Lung (tissue), 12 donors: ENCODE measurements around the gene HOMER1. TPM values are rescaled to one million over a fixed set of nuclear protein-coding genes. Genes with fewer than 3 reads are reported as not detected.
"Not testable (repeated sequence)": the region's sequence is repeated elsewhere in the genome, so short reads cannot be mapped to it uniquely, and the experiment has no call there.

ENCODE experiments used
- ATAC-seq: fragments of 200-7000 bp; cut with Tn5 transposase; one replicate; pipeline ENCODE4 v1.9.1; 2020; ENCODE audit warnings: moderate number of reproducible peaks; ENCODE audit not compliant: insufficient read depth, low FRiP score
- DNase-seq, 3 donors: peaks; one replicate each; pipeline ENCODE4 v3.0.0-alpha.2; 2013 to 2017
- H3K27ac ChIP-seq, 2 donors: one replicate each; pipeline ENCODE4 v1.5.1; 2013; ENCODE audit warnings: mild to moderate bottlenecking in 2 of 2, moderate library complexity in 2 of 2, control low read depth in 1 of 2, inconsistent platforms in 1 of 2, low read depth in 1 of 2, low read length in 1 of 2
- H3K27me3 ChIP-seq, 3 donors: one replicate each; pipeline ENCODE4 v1.5.1; 2013; ENCODE audit warnings: low read length in 2 of 3; ENCODE audit not compliant: control insufficient read depth in 3 of 3, insufficient read depth in 3 of 3
- H3K36me3 ChIP-seq, 4 donors: one replicate each; pipeline ENCODE4 v1.5.1; 2013; ENCODE audit warnings: low read length in 4 of 4, mild to moderate bottlenecking in 1 of 4, moderate library complexity in 1 of 4; ENCODE audit not compliant: control insufficient read depth in 4 of 4, insufficient read depth in 4 of 4
- H3K4me1 ChIP-seq, 5 donors: one replicate each; pipeline ENCODE4 v1.5.1; 2013; ENCODE audit warnings: low read length in 5 of 5, mild to moderate bottlenecking in 2 of 5, moderate library complexity in 1 of 5; ENCODE audit not compliant: control insufficient read depth in 5 of 5, insufficient read depth in 5 of 5
- H3K4me3 ChIP-seq: one replicate; pipeline ENCODE4 v1.5.1; 2013; ENCODE audit warnings: mild to moderate bottlenecking, control low read depth, moderate library complexity
- H3K9ac ChIP-seq, 2 donors: one replicate each; pipeline ENCODE4 v1.5.1; 2013; ENCODE audit warnings: low read length in 2 of 2, control low read depth in 1 of 2; ENCODE audit not compliant: insufficient read depth in 1 of 2
- H3K9me3 ChIP-seq, 4 donors: one replicate each; pipeline ENCODE4 v1.5.1; 2013; ENCODE audit warnings: low read length in 3 of 4, mild to moderate bottlenecking in 1 of 4, moderate library complexity in 1 of 4; ENCODE audit not compliant: control insufficient read depth in 4 of 4, insufficient read depth in 3 of 4
- CTCF ChIP-seq: IDR thresholded peaks from 2 replicates; pipeline ENCODE4 v1.5.1; 2012; ENCODE audit warnings: mild to moderate bottlenecking; ENCODE audit errors: control extremely low read depth, extremely low read depth
- WGBS, 2 donors: extraction: QIAGEN DNeasy Blood & Tissue Kit; methylation state at CpG; one replicate each; pipeline ENCODE4 v1.1.7; 2013; 5-methylcytosine and 5-hydroxymethylcytosine counted together
- polyA plus RNA-seq, 2 donors: library from polyadenylated mRNA; stranded (reverse); fragments of 200-250 nt; gene quantifications; one replicate each; pipeline ENCODE4 v1.2.1, GENCODE V29; 2013
- total RNA-seq, 2 donors: library from RNA; depleted of rRNA in 1 of 2; stranded (reverse); fragments of >200 nt in 1 of 2; gene quantifications; one replicate each; pipeline ENCODE4 v1.2.1, GENCODE V29; 2014 to 2021
- donor health status: control.
- donor health status: control.
- donor health status: Bipolar disorder and iron deficiency.
- donor health status: healthy.
- donor health status: DM: yes; HTN: yes; CAD: no.

HOMER1 gene
- total and polyA plus RNA-seq, 4 donors: 1.2 to 15.4 (median 4.5) TPM

GRCh38 chr5:79392776-79393175 is 121.2 kb downstream of the HOMER1 start:
- no peak overlapping the region for H3K27ac ChIP-seq
- no peak overlapping the region for H3K4me3 ChIP-seq
- peaks cover 0 to 4% (median 0%) of the 10 kb centered on the region in 4 donors for H3K36me3 ChIP-seq
- no peaks in the 10 kb centered on the region for H3K4me1 ChIP-seq
- TF ChIP-seq CTCF: no peak
- H3K27me3 ChIP-seq: no peaks in the 10 kb centered on the region
- WGBS, 2 donors: 88 to 94% methylated on average over 2 of the region's 2 CpGs
- H3K9ac ChIP-seq: no peak overlapping the region
- no peaks in the 10 kb centered on the region for H3K9me3 ChIP-seq
- DNase-seq (no peak), ATAC-seq (no peak)

GRCh38 chr5:79386679-79387078 is 127.3 kb downstream of the HOMER1 start:
- Histone ChIP-seq H3K9ac (no peak overlapping the region), H3K36me3 (no peaks in the 10 kb centered on the region), H3K27me3 (no peaks in the 10 kb centered on the region), H3K27ac (no peak overlapping the region), H3K9me3 (peaks cover 0 to 7% (median under 1%) of the 10 kb centered on the region in 4 donors), H3K4me1 (no peaks in the 10 kb centered on the region), H3K4me3 (no peak overlapping the region)
- no peak for DNase-seq
- ATAC-seq: no peak
- TF ChIP-seq CTCF: no peak
- WGBS, 2 donors: 94 to 100% methylated on average over 1 of the region's 1 CpG

GRCh38 chr5:79385126-79385525 is 128.8 kb downstream of the HOMER1 start:
- H3K9ac ChIP-seq, H3K27me3 ChIP-seq, H3K27ac ChIP-seq, H3K36me3 ChIP-seq, H3K4me3 ChIP-seq, H3K4me1 ChIP-seq, DNase-seq, ATAC-seq, H3K9me3 ChIP-seq: not testable (repeated sequence)

- DNase-seq: no peak
- Histone ChIP-seq H3K4me3 (no peak overlapping the region), H3K4me1 (peaks cover 0 to 4% (median 0%) of the 10 kb centered on the region in 5 donors), H3K27me3 (no peaks in the 10 kb centered on the region), H3K36me3 (peaks cover 0 to 3% (median 0%) of the 10 kb centered on the region in 4 donors), H3K27ac (no peak overlapping the region), H3K9me3 (peaks cover 0 to 7% (median 5%) of the 10 kb centered on the region in 4 donors), H3K9ac (no peak overlapping the region)
- no peak for ATAC-seq
- TF ChIP-seq CTCF: no peak
Observed at GRCh38 chr5:79378510-79379186, 135.3 kb downstream of the HOMER1 start.
